K562 (cell line): Measurements from ENCODE around the gene RPL27.

Source experiments
- CHD4 ChIP-seq: fragments of 200-600 bp; sonication (generic); IDR thresholded peaks from 3 replicates; pipeline ENCODE4 v1.6.1; 2012; ENCODE audit warnings: low read depth, mild to moderate bottlenecking, mixed read lengths, low read length, inconsistent platforms; ENCODE audit not compliant: insufficient read depth, insufficient replicate concordance, poor library complexity, severe bottlenecking
- CXXC5 ChIP-seq: fragments of 250-450 bp; sonication (Bioruptor Pico); IDR thresholded peaks from 2 replicates; pipeline ENCODE4 v1.8.0; 2022; ENCODE audit warnings: inconsistent platforms, mild to moderate bottlenecking, moderate library complexity
- POLR2AphosphoS5 ChIP-seq: IDR thresholded peaks from 2 replicates; pipeline ENCODE4 v1.6.1; 2011; ENCODE audit warnings: mild to moderate bottlenecking, low read depth, low read length, moderate library complexity; ENCODE audit not compliant: control insufficient read depth, insufficient read depth
- TF ChIP-seq, protein P1 (sequence below): fragments of 450-650 bp; IDR thresholded peaks from 2 replicates; pipeline ENCODE4 v1.6.1; 2016
- TF ChIP-seq, protein P2 (sequence below), 3 experiments: IDR thresholded peaks in 2 of 3; conservative IDR thresholded peaks in 1 of 3; 2 replicates each; pipeline ENCODE4 v1.5.1; 2011 to 2012; ENCODE audit warnings: low read length in 3 of 3, mild to moderate bottlenecking in 3 of 3, control low read depth in 2 of 3, improper control_type of control experiment in 1 of 3, inconsistent platforms in 1 of 3, low read depth in 1 of 3, mixed read lengths in 1 of 3, moderate library complexity in 1 of 3; ENCODE audit not compliant: insufficient read depth in 2 of 3

- TF ChIP-seq CXXC5 (CRISPR knock-in tag) (no peak), POLR2AphosphoS5 (no peak), CHD4 (no peak)
- TF ChIP-seq, protein P1, sequence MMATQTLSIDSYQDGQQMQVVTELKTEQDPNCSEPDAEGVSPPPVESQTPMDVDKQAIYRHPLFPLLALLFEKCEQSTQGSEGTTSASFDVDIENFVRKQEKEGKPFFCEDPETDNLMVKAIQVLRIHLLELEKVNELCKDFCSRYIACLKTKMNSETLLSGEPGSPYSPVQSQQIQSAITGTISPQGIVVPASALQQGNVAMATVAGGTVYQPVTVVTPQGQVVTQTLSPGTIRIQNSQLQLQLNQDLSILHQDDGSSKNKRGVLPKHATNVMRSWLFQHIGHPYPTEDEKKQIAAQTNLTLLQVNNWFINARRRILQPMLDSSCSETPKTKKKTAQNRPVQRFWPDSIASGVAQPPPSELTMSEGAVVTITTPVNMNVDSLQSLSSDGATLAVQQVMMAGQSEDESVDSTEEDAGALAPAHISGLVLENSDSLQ: no peak
- TF ChIP-seq, protein P2, sequence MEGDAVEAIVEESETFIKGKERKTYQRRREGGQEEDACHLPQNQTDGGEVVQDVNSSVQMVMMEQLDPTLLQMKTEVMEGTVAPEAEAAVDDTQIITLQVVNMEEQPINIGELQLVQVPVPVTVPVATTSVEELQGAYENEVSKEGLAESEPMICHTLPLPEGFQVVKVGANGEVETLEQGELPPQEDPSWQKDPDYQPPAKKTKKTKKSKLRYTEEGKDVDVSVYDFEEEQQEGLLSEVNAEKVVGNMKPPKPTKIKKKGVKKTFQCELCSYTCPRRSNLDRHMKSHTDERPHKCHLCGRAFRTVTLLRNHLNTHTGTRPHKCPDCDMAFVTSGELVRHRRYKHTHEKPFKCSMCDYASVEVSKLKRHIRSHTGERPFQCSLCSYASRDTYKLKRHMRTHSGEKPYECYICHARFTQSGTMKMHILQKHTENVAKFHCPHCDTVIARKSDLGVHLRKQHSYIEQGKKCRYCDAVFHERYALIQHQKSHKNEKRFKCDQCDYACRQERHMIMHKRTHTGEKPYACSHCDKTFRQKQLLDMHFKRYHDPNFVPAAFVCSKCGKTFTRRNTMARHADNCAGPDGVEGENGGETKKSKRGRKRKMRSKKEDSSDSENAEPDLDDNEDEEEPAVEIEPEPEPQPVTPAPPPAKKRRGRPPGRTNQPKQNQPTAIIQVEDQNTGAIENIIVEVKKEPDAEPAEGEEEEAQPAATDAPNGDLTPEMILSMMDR (IDR thresholded peaks at IDR 0.05 in 2 of 3, conservative IDR thresholded peaks at IDR 0.05 in 1 of 3; ENCODE audit: insufficient read depth in 2 of 3, low read depth in 1 of 3, low read length in 3 of 3): no peak
Observed at GRCh38 chr17:42997390-42997983, 732 bp upstream of the RPL27 start.
